ENCODE data around the gene ANO4.
A peak's percentile ranks its signal among the peaks of the same experiment; 100 is the strongest.

ANO4 gene

DNA sequence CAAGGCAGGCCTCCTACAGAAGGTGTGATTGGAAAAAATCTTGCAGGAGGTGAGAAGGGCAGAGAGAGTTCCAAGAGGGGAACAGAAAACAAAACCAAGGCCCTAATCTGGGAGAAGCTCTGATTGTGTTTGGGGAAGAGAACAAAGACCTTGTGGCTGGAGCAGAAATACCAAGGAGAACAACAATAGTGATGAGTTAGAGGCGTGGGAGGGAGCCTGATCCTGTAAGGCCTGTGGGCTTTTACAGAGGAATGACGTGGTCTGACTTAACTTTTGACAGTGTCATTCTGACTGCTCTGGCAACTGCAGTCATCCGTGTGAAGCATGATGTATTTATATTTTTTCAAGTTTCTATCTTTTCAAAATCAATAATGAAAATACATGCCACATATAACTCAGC is 200.6 kb downstream of the ANO4 start:
- no peak for DNase-seq

GRCh38 chr12:100995771-100996170 is 201.2 kb downstream of the ANO4 start:
- no peak for DNase-seq

GRCh38 chr12:101001669-101002068 is 207.1 kb downstream of the ANO4 start:
- DNase-seq, result no peak

GRCh38 chr12:101002696-101003419 is 208.3 kb downstream of the ANO4 start:
- peak; percentile 7 for DNase-seq

DNA sequence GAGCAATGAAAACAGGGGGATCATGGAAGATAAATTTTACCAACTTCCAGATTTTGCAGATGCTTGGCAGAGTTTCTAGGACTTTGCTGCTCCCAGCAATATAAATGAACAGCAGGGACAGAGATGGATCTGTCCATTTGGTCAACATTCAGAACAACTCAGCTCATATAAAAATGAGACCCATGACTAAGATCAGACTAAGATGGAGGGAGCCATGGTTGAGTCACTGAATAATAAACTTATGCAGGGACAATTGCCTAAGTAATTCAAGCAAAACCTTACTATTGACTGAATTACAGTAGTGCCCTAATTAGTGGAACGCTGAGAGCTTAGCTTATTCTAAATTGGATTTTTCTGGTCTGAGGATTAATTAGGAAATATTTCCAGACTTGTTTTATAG is 210.3 kb downstream of the ANO4 start:
- DNase-seq, result no peak

- DNase-seq, result no peak
Measured at GRCh38 chr12:101009274-101009673, 214.7 kb downstream of the ANO4 start.

DNA sequence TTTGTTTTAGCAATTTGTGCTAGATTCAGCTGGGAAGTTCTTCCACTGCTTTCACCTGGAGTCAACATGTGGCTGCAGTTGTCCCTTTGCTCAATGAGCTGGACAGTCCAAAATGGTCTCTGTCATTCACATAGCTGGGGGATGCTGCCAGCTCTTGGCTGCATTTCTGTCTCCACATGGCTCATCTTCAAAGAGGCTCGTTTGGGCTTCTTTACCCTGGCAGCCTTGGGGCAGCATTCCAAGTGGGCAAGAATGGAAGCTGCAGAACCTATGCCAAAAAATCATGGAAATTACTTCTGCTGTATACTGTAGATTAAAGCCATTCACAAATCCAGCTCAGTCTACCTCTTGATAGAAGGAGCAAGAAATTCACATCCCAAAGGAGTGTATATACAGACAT is 216.3 kb downstream of the ANO4 start:
- no peak for DNase-seq

GRCh38 chr12:101013993-101014392 is 219.4 kb downstream of the ANO4 start:
- no peak for DNase-seq

DNA sequence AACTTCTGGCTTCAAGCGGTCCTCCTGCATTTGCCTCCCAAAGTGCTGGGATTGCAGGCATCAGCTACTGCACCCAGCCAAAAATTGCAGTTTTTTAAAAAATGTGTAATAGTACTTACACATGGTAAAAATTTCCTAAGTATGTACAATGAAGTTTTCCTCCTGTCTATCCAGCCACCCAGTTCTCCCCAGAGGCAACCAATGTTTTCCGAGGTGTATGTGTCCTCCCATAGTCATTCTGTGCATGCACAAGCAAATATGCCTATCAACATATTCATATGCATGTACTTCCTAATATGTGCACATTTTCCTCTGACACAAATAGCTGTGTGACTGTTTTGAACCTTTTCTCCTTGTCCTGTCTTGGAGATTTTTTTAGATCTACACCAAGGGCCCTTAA is 220.5 kb downstream of the ANO4 start:
- no peak for DNase-seq

- no peak for DNase-seq
Measured at GRCh38 chr12:101018540-101018939, 224.0 kb downstream of the ANO4 start.

- DNase-seq, result no peak
Measured at GRCh38 chr12:101019201-101019600, 224.6 kb downstream of the ANO4 start.

GRCh38 chr12:101019667-101020066 is 225.1 kb downstream of the ANO4 start:
- DNase-seq, result no peak

DNA sequence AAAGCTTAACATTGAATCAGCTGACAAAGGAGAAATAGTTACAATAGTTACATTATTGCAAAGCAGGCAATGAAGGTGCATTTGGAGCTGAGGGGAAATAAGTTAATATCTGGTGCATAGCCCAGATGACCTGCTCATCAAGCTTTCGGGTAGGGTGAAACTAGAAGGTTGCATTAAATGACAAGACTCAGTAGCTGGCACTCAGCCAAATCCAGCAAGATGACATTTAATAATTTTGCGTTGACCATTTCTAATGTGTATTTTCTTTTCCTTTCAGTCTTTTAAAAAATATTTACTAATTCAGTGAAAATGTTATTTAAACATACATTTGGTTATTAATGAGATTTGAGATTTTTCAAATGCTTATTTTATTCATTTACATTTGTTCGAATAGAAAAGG is 226.9 kb downstream of the ANO4 start:
- DNase-seq, result no peak

GRCh38 chr12:101021911-101022388 is 227.4 kb downstream of the ANO4 start:
- no peak for DNase-seq

DNA sequence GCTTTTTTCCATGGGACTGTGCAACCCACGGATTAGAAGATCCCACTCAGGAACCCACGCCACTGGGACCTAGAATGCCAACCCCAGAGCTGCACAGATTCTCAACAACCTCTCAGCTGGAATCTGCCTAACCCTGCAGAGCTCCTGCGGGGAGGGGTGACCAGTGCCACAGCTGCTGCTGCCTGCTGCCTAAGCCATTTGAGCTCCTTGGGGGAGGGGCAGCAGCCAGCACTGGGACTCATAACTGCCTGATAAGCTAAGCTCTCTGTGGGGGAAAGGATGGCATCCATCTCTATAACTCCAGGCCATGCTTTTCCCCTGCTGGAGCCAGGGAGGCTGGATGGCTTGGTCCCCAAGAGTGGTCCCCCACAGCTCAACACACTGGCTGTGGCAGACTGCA is 232.6 kb downstream of the ANO4 start:
- no peak for DNase-seq

DNA sequence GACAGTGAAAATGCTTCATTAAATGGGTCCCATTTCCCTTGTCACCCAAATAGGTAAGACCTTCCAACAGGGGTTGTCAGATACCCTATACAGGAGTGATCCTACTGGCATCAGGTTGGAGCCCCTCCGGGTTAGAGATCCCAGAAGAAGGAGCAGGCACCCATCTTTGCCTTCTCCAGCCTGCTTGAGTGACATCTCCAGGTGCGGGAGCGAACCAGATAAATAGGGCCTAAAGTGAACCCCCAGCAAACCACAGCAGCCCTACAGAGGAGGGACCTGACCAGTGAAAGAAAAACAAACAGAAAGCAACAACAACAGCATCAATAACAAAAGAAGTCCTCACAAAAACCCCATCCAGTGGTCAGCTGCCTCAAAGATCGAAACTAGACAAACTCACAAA is 233.2 kb downstream of the ANO4 start:
- no peak for DNase-seq

GRCh38 chr12:101038289-101038871 is 243.8 kb downstream of the ANO4 start:
- DNase-seq, result no peak

GRCh38 chr12:101039848-101040531 is 245.4 kb downstream of the ANO4 start:
- DNase-seq, result no peak

GRCh38 chr12:101040936-101041335 is 246.4 kb downstream of the ANO4 start:
- DNase-seq, result no peak

GRCh38 chr12:101042211-101042610 is 247.6 kb downstream of the ANO4 start:
- DNase-seq, result no peak

- no peak for DNase-seq
Measured at GRCh38 chr12:101044512-101045059, 250.0 kb downstream of the ANO4 start.

DNA sequence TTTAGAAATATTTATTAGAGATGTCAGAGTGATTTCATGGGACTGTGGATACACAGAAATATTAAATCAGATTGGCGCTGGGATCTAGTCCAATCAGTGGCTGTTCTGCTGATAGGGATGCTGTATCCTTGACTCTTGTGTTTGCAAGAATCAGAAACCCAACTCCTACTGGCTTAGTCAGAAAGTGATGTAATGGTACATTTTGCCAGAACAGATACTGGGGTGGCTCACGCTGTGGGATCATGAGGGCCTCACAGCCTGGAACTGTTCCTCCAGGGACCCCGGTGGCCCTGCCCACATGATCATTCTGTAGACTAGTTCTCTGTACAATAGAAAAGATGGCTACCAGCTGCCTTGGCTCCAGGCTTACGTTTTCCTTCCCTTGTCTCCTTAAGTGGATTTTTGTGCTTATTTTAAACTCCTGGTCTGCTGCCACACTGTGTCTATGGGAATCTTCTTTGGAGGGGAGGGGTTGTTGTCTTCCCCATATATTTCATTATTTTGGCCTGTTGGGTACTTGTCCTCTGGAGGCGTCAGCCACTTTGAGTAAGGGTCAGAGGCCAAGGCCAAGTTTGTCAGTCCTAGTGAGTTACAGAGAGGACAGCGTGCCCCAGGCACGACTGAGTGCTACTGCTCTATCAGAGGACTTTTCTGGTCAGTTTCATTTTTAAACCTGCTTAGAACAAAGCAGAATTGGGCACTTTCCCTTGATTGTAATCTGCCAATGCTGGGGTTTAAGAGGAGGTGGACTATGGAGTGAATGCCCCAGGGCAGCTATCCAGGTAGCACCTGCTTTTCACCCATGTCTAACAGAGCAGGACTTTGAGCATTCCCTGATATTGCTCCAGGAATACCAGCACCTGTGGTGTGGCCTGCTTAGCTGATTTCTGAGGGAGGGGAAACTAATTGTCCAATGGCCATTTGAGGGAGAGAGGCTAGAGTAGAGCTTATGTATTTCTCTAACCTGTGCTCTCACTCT is 251.2 kb downstream of the ANO4 start:
- no peak for DNase-seq

- DNase-seq, result no peak
Measured at GRCh38 chr12:101047652-101048051, 253.1 kb downstream of the ANO4 start.

Data from retina (tissue), 1 donor.